Activated T-helper 1 cell treated with anti-CD3 and anti-CD28 coated beads, Interleukin-2, amount 50 U/mL, for 16 hours (primary cell): ENCODE data around the gene IFI27L2.
"Not testable (repeated sequence)": the region's sequence is repeated elsewhere in the genome, so short reads cannot be mapped to it uniquely, and the experiment has no call there.

Source experiments
- DNase-seq, 2 donors: peaks; one replicate each; pipeline ENCODE4 v3.0.0-alpha.2; 2020; ENCODE audit warnings: low read depth in 1 of 2, low spot score in 1 of 2

Gene IFI27L2, protein sequence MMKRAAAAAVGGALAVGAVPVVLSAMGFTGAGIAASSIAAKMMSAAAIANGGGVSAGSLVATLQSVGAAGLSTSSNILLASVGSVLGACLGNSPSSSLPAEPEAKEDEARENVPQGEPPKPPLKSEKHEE

DNA sequence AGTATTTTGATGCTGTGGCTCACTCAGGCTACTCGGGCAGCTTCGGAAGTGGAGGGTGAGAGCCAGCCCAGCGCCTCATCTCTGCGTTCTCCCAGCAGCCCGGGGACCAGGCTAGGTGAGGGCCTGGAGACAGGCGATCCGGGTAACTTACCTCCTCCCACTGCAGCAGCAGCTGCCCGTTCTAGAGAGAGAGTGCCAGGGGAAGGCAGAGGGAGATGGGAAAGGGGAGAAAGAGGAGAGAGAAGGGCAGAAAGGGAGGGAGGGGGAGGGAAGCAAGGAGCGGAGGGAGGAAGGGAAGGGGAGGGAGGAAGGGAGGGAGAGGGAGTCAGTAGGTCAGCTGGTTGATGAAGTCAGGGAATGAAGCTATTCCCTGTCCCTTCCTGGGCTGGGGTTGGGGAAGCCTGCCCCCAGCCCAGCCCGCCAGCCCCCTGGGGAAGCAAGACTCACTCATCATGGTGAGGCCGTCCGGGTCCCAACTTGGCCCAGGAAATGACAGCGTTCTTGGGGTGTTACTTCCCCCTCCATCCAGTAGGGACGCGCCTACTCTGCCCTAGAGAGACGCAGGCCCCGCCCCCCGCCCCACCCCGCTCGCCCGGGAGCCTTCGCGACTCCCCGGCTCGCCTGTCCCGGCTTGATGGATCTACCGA, at the start of gene IFI27L2:
TSS of gene IFI27L2 (minus strand) at position 494 of the 647 bp plus-strand sequence. CDS start at position 454, 40 bp downstream.
- peak; percentile 30 to 36 for DNase-seq

DNA sequence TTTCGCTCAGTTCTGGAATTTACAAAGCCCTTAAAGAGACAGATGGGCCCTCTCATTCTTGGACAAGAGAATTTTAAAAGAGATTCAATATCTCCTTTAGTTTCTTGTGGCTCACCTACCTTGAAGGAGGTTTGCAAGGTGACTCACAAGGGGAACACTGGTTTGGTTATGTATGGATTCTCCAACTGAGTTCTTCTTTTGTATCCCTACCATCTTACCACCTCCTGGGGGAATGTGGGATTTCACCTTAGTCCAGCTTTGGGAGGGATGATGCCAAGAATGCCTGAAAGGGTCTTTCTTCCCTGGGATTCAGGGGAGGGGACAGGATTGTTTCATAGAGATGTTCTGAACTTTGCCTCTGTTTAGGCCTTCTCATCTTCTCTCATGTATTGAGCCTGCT, 48.4 kb upstream of the IFI27L2 start:
- no peak for DNase-seq

DNA sequence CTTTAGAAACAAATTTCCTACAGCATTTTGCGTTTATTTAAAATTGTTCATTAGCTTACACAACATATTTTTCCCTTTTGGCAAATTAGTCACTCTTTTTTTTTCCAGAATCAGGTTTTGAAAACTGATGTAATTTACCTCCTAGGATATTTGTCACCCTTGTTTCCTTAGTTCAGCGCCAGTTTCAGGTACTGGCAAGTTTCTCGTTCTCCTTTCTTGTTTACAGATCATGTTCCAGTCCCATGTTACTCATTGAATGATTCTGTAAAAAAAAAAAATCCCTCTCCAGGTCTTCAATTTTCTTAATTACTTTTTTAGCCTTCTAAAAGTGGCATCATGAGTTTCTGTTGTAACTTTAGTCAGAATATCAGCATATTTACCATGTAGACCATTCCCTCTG, 47.4 kb upstream of the IFI27L2 start:
- no peak for DNase-seq

DNA sequence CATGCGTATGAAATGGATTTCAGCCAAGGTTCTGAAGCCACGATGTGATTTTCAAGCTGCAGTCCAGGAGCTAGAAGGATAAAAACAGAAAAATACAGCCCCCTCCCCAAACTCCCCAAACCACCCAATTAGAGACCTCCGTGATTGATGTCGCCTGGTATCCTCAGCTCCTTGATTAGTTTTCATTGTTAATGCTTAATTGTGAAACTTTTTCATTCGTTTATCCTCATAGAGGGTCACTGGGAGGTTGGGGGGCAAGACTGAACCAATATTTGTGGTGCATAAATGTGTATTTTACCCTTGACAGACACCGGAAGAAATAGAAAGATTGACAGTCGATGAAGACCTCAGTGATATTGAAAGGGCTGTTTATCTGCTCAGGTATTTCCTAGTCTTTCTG, 46.3 kb upstream of the IFI27L2 start:
- no peak for DNase-seq

DNA sequence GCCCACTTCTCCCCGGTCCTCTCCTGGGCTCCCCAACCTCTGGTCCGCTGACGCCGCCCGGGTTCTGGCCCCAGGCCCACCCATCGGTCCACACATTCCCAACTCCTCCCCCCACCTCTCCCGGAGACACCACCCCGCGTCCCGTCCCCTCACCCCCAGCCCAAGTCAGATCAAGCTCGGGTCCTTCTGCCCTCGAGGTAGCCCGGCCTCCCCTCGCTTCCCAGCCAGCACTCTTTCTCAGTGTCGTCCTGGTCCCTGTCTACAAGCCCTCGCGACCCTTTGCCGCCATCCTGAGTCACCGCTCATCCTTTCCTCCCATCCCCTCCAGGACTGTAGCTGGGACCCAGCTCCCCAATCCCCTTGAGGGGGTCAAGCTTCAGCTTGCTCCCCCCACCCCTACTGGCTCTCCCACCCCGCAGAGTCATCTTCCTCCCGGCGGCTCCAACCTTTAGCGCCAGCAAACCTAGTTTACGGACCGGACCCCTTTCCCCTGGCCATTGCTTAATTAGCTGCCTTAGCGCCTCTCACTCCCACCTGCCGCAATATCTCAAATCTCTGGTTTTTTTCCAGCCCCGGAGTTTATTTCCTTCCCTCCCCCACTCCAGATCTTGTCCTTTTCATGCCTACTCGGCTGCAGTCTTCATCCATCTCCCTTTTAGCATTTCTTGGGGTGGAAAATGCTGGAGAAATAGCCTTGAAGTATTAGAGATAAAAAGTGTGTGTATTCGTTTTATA, 45.8 kb upstream of the IFI27L2 start:
- no peak for DNase-seq

DNA sequence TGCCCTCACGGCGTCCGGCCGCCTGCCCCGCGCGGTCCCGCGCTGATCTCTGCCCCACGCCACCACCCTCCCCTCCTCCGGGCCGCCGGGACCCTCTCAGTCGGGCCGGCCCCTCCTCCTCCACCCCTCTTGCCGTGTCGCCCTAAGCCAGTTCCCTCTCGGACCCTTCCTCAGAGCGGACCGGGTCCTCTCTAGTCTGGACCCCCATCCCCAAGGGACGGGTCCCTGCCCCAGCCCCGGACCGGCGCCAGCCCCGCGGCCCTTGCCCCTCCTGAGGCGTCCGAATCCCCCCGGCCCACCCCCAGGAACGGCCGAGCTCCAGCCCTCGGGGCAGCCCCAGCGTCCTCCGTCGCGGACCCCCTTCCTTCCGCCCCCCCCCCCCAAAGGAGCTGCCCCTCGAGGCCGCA, 45.2 kb upstream of the IFI27L2 start:
- no peak for DNase-seq

DNA sequence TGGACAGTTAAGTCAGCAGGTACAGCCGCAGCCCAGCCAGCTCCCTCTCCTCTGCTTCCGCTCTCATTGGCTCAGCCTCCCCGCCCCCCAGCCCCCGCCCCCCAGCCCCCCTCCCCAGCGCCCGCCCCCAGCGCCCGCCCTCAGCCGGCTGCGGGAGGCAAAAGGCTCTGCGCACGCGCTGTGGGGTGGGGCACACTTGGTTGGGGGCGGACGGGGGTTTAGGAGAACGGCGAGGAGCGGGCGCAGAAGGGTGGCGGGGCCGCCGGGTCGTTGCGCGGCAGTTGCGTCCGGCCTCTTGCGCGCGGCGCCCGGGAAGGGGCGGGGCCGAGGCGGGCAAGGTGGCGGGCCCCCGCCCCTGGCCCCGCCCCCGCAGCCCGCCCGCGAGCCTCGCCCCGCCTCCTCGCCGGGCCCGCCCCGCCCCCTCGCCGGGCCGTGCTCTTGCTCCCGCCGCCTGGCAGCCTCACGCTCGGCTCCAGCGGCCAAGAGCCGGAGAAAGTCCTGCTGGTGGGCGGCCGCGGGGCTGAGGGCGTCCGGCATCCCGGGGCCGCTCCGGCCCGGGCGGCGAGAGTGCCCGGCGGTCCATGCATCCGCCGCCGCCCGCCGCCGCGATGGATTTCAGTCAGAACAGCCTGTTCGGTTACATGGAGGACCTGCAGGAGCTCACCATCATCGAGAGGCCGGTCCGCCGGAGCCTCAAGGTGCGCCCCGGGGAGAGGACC, 44.6 kb upstream of the IFI27L2 start, which contains the start of gene PPP4R4:
TSS of gene PPP4R4 (plus strand) at position 438 of the 719 bp plus-strand sequence. CDS start at position 582, 144 bp downstream.
- DNase-seq = peak; percentile 75 to 80

DNA sequence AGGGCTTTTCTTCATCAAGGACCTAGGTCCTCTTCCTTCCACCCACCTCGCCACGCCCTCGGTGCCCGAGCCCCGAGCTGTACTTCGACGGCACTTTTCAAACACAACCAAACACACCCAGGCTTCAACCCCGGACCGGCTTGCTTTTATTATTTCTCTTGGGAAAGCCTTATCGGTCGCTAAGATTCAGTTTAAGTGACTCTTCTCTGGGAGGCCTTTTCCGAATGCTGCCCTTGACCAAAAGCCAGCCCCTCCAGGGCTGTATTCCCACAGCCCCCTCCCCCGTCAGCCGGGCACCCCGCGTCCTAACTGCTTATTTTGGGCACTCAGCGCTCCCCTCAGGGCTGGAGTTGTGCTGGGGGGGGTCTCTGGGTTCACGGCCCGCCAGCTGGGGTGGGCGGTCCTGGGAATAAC, 44.1 kb upstream of the IFI27L2 start:
- DNase-seq = no peak

DNA sequence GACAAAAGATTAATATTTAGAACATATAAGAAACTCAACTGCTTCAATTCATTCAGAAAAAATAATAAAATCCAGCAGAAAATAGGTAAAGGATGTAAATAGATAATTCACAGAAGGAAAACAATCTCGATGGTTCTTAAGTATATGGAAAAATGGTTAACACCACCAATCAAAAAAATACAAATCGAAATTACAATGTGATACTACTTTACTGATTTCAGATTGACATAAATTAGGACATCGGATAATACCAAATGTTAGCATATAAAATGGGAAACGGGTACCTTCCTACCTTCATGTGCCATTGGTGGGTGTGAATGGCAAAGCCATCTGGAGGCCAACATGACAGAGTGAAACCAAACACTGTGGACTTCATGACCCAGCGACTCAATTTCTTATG, 43.1 kb upstream of the IFI27L2 start:
- DNase-seq = no peak

DNA sequence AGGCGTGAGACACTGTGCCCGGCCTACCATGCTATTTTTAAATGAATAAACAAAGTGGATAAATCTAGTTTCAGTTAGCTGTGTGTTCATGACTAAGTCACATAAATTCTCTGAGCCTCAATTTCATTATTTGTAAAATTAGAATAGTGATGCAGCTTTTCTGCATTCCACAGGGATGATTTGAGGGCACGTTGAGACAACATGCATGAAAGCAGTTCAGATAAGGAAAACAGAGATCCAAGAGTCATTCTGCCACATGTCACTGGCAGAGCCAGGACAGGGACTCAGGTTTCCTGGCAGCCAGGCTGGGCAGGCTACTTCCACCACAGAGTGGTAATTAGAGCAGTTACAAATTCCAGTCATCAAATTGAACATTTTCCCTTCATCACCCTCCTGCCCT, 41.8 kb upstream of the IFI27L2 start:
- no peak for DNase-seq

DNA sequence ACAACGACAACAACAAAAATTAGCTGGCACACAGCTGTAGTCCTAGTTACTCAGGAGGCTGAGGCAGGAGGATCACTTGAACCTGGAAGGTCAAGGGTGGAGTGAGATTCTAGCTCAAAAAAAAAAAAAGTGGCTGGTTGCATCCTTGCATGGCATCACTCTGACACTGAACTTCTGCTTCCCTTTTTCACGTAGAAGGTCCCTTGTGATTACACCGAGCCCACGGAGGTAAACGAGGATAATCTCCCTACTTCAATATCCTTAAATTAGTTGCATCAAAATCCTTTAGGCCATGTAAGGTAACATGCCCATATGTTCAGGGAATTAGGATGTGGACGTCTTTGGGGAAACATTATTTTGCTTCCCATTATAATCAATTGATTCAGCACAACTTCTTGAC, 40.7 kb upstream of the IFI27L2 start:
- no peak for DNase-seq

DNA sequence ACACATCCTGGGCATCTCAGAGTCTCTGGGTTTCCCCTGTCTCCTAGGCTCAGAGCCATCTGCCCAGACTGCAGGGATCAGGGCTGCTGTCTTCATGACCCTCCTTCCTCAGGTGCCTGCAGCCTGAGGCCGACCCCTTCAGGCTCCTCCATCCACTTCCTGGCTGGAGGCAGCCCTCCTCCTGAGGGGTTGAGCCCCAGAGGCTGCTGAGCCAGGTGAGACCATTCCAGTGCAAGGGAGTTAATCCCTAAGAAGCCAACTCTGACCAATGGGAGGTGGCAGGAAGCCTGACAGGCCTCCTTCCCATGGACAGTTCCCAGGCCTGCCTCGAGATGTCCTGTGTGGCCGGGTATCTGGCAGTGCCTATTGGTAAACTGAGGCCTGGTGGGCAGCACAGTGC, 36.3 kb upstream of the IFI27L2 start:
- no peak for DNase-seq

DNA sequence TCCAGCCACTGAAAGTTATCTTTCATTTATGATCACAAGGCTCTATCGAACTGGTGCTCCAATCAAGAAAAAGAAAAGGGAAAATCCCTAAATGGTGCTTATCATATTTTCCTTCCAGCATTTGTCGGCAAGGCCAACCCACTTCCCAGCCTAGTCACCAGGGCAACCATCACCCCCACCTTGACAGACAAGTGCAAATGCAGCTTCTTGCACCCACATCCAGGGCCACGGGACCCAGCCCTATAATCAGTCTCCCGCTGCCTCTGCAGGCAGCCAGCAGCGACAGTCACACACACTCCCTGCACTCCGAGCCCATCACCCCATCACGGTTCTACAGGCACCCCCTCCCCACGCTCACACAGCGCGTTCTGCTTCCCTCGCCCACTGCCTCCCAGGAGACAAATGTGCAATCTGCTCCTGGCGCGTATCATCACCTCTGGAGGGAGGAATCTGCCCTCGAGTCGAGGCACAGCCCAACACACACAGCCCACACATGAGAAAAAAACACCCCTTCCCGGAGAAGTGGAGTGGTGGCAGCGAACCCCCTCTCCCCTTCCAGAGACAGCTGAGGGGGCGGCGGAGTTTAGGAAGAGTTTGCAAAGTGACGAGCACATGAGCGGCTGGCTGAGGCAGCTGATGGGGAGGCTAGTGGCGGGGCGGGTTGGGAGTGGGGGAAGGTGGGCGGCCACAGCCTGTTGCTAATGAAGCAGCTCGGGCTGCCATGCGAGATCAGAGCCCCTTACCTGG, 35.5 kb upstream of the IFI27L2 start:
- DNase-seq = no peak

DNA sequence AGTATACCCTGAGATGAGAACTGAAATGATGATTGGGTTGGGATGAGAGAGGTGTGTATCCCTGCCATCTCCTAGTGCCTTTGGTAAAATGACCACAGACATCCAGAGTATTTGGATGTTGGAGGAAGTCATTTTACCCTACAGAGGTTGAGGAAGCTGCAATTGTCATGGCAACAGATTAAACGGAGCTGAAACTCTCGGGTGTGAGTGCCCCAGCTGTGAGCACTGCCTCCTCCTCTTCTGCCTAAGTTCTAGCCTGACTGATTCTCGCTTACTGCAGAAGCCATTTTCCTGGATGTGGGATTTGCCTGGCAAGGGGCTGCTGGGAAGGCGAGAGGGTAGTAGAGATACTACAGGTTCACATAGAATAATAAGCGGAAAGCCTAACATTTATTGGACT, 34.4 kb upstream of the IFI27L2 start:
- no peak for DNase-seq

DNA sequence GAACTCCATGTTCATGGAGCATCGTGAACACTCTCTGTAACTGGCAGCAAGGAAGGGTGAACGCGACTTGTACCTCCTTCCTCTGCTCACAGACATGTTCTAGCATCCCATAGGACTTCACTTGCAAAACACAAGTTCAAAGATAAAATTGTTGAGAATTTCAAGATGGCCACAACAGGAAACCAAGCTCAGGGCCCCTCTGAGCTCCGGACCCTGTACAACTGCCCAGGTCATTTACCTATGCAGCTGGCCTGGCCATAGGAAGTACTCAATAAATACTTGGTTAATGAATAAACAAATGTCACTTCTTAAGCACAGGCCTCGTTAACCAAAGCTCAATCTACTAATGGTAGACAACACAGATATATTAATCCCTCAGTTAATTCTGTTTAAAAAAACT, 33.1 kb upstream of the IFI27L2 start:
- DNase-seq = no peak

DNA sequence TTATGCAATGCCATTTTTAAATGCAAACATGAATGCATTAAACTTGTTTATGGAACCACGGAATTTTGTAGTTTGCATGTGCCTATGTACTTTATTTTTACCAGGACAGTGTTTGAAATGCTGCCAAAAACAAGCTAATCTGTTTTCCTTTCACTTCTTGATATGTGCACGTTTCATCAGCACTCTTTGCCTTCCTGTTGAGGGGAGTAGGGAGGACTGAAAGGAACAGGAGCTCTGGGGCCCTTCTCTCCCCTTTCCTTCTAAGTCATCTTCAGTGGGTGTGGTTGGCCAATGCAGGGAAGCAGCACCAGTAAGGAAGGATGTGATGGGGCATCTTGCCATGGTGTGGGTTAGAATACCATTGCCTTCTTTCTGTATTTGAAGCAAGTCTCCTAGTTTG, 32.6 kb upstream of the IFI27L2 start:
- no peak for DNase-seq

DNA sequence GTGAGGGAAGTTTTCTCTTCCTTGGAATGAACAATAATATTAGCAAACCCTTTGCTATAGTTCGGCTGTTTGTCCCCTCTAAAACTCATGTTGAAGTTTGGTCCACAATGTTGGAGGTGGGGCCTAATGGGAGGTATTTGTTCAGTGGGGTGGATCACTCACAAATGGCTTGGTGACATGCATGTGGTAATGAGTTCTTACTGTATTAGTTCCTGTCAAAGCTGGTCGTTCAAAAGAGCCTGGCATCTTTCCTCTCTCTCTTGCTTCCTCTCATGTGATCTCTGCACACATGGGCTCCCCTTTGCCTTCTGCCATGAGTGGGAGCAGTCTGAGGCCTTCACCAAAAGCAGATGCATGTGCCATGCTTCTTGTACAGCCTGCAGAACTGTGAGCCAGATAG, 31.7 kb upstream of the IFI27L2 start:
- DNase-seq = no peak

DNA sequence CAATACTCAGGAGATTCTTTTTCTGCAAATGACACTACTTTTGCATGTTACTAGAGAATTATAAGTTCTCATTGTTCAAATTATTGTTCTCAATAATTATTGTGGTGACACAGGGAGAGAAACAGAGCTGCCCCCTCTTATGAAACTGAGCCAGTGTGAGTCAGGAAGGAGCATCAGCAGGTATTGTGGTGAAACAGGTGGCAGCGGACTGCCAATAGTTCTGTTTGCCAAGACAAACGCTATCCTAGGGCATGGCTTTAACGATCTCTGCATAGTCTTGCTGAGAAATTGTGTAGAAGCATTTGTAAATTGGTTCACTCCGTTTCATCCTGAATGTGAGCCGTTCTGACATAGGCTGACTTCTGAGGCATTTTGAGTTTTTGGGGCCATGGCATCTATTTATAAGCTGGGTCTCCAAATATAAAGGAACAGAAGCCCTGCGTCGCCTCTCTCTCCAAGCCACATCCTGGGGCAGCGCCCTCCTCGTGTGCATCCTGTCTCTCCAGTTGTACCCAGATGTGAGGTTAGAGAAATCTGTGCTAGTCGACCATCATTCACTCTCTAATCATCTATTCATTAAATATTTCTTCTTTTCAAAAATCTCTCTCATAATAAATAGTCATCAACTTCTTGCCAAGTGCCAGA, 29.0 kb upstream of the IFI27L2 start:
- no peak for DNase-seq

DNA sequence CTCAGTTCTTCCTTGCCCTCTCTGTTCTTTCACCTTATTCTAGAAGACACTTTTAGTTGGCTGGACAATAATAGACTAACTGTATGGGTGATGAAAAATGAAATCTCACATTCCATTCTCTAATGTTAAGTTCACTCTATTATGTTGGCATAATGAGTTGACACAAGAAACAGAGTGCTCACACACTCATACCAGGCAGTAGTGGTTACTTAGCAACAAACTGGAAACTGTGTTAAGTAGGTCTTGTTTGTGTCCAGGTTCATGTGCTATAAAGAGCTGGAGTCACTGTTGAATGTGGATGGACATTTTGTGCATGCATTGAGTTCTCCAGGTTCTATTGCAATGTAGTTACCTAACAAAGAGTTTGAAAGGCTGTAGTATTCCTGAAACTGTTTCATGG, 27.8 kb upstream of the IFI27L2 start:
- DNase-seq = no peak

DNA sequence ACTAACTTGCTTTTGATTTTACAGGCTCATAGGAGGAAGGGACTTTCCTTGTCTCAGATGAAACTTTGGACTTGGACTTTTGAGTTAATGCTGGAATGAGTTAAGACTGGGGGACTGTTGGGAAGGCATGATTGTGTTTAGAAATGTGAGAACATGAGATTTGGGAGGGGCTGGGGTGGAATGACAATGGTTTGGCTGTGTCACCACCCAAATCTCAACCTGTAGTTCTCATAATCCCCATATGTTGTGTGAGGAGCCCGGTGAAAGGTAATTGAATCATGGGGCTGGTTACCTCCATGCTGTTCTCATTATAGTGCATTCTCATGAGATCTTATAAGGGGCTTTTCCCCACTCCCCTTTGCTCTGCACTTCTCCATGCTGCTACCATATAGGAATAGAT, 26.7 kb upstream of the IFI27L2 start:
- not testable (repeated sequence) for DNase-seq
